Left renal cortex interstitium (tissue), 4 donors: ENCODE results near the gene NR5A1. TPM values are rescaled to one million over a fixed set of nuclear protein-coding genes. Genes with fewer than 3 reads are reported as not detected.

Experiments used
- DNase-seq, 4 donors: peaks; one replicate each; pipeline ENCODE4 v3.0.0-alpha.2; 2013; ENCODE audit warnings: low read depth in 4 of 4, low spot score in 2 of 4, missing footprints in 1 of 4
- polyA plus RNA-seq, 4 donors: library from polyadenylated mRNA; unstranded; fragments of 120-200 nt; gene quantifications; one replicate each; pipeline ENCODE4 v1.2.1, GENCODE V29; 2013; ENCODE audit not compliant: insufficient read length in 4 of 4

The NR5A1 gene
- polyA plus RNA-seq: under 1 TPM in 2 of 4 donors, not detected in 2; 0.05 to 0.14 TPM

DNA sequence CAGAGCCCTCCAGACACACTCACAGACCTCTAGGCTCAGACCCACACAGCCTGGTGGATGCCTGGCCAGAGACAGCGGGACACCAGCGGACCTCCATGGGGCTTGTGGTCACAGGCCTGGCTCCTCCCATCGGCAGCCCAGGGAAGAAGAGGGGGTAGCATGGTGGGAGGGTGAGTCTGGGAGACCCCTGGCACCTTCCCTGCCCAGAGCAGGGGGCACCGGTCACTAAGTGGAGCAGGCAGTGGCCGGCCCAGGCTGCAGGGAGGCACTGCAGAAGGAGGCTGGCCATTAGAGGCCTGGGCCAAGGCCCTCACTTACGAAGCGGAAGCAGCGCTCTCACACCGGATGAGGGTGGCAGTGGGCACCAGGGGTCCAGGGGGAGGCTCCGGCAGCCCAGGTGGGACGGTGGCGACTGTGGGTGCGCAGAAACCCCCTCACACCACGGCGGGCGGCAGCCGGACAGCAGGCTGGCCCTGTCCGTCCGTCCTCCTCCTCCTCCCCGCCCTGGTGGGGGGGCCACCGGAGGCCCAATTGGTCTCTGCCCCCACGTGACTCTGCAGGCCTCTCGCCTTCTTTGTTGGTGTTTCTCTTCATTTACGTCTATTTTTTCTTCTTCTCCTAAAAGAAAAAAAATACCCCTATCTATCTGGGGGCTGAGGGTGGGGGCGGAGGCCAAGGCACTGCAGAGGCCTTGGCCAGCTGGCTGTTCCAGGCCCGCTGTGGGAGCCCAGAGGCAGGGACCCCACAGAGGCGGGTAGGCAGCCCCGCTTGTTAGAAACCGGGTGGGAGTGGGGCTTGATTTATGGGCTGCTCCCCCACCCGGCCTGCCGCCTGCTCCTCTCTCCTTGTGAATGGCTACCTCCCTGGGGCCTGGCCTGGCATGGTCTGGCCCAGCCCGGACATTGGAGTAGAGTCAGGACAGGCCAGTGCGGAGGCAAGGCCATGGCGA lies at the start of gene NR5A1:
NR5A1 (minus strand) TSS at position 469 of the 949 bp plus-strand sequence. CDS start 4,004 bp downstream, outside the sequence.
- no peak for DNase-seq

DNA sequence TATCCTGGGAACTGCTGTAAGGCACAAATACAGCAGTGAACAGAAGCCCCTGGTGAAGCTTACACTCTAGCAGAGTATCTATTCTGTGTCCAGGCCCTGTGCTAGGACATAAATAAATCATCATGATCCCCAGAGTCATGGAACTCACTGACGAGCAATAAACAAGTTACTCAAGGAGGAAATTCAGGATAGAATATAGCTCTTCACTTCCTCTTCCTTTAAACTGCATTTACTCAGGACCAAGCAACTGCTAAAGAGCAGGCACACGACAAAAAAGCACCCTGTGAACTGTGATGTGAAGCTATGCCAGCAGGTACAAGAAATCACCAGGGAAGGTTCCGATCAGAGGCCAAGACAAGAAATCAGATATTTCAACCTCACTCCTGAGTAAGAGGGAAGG lies 47.8 kb upstream of the NR5A1 start:
- no peak for DNase-seq

DNA sequence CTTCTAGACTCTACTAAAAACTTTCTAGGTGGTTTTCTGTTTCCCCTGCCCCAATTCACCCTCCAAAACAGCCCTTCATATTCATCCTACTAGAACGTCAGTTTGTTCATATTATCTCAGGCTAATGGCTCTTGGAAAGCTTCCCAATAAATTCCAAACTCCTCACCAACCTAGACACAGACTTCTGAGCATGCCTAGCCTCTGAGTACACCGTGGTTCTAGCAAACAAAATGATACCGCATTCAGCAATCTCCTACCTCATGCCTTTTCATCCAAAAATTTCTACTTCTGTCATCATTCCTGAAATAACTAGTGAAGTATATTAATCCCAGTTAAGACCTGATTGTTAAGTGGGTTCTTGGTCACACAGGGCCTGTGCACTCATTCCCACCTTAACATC lies 46.5 kb upstream of the NR5A1 start:
- DNase-seq: no peak

DNA sequence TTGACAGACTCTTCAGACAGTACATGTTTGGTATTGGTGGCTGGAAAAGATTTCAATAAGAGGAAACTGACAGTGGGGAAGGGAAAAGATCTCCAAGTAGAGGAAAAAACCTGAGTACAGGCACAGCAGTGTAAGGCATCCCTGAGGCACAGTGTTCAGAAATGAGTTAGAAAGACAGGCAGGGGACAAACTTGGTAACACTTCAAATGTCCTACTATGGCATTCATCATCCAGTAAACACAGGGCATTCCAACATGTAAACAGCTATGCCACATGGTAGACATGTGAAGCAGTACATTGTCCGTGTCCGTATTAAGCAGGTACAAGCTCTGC lies 45.0 kb upstream of the NR5A1 start:
- no peak for DNase-seq

DNA sequence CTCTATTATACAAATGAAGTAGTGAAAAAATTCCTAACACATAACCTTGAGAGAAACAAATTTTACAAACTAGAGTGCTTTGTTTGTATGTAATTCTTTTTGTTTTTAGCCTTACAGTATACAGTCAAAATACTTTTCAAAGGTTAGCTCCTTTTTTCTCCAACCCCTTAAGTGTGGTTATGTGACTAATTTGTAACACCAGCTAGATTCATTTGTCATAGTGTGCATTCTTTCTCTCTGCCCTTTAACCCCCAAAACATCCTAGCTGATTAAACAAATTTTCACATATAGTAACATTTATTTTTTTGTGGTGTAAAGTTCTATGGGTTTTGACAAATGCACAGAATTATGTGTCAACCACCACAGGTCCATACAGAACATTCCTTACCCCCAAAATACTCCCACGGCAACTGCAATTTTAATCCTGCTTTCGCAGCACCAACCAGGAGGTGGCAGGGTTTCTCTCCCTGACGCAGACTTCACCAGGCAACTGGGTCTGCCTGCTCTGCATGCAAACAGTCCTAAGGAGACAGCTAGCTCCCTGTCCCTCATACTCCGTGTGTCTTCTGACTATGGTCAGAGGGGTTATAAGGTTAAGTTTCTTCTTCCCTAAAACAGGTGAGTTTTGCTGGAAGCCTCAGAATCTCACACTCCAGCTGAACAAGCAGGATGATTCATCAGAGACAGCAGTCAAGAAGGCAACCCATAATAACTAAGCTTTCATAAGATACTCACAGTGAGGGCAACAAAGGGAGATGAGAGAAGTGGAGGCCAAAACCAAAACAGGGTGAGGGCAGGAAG lies 44.5 kb upstream of the NR5A1 start:
- peak in 2 of 4 donors; percentile 13 to 21 for DNase-seq

DNA sequence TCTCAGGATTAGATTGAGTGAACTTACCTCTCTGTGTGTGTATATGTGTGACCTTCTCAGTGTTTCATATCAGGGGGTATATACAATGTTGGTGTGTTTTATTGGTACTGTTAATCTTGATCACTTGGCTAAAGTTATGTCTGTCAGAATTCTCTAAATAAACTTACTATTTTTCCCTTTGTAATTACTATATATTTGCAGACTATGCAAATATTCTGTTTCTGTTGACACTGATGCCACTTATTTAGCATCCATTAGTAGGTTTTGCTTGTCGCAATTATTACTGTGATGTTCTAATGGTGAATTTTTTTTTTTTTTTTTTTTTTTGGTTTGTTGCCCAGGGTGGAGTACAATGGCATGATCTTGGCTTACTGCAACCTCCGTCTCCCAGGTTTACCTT lies 42.9 kb upstream of the NR5A1 start:
- no peak for DNase-seq

DNA sequence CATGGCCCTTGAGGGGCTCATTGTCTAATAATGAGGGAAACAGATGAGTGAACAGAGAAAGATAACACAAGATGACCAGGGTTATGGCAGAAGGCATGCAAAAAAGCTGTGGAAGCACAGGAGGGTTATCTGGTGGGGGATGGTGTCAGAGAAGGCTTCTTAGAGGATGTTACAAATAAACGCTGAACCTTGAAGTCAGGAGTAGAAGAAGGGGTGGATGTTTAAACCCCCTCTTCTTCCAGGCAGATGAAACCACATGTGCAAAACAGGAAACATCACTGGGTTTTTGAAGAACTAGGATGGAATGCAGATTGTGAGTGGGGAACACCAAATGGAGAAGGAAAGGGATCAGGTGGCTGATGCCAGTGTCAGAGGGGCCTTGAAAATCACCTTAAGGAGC lies 41.8 kb upstream of the NR5A1 start:
- DNase-seq: no peak

DNA sequence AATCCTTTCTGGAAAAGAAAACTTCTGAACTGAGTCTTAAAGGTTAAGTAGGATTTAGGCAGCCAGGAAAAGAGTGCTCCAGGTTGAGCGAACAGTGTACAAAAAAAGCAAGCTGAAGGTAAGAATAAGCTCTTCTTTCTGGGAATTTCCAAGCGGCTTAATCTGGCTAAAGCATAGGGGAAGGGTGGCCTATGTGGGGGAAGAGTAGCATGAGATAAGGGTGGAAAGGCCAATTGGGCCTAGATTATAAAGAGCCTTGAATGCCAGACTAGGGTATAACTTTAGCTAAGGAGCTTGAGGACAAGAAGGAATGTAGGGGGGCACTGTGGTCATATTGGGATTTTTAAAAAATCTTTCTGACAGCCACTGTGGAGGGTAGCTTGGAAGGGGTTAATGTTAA lies 37.3 kb upstream of the NR5A1 start:
- no peak for DNase-seq

DNA sequence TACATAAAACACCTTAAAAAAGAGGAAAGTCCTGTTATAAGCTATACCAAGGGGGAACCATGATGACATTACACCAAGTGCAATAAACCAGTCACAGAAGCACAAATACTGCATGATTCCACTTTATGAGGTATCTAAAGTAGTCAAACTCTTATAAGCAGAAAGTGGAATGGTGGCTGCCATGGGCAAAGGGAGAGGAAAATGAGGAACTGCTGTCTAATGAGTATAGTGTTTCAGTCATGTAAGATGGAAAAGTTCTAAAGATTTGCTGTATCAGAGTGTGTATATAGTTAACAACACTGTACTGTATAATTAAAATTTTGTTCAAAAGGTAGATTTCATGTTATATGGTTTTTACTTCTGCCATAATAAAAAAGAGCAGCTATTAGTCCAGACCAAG lies 34.6 kb upstream of the NR5A1 start:
- no peak for DNase-seq

DNA sequence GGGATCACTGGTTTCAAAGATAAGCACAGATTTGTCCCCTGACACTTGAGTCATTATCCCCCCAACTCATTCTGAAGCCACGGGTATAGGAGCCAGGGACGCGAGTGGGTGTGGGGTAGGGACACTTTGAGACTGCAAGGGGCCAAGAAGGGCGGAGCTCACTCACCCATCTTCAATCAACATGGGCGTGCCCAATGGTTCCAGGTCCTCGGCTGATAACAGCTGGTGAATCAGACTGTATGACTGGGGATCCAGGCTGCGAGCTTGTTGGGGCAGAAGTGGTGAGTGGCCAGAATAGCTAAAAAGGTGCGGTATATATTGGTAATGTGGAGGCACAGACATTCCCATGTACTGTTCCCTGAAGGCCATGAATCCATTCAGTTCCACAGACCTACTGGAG lies 30.7 kb upstream of the NR5A1 start:
- DNase-seq: no peak

DNA sequence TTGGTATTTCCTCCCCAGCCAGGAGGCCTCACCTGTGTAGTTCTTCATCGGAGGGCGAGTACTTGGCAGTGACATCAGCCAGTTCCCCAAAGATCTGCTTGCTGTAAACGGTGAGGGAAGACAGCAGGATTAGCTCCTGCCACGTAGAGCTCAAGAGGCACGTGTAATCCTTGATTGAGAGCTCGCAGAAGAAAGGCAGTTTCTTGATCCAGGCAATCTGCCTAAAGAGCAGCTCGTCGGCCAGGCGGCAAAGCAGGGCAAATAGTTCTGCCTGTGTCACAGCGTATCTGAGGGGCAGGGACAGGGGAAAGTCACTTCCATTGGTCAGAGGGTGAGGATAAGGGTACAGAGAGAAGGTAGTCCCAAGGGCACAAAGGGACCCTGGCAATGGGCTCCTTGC lies 28.6 kb upstream of the NR5A1 start:
- no peak for DNase-seq

DNA sequence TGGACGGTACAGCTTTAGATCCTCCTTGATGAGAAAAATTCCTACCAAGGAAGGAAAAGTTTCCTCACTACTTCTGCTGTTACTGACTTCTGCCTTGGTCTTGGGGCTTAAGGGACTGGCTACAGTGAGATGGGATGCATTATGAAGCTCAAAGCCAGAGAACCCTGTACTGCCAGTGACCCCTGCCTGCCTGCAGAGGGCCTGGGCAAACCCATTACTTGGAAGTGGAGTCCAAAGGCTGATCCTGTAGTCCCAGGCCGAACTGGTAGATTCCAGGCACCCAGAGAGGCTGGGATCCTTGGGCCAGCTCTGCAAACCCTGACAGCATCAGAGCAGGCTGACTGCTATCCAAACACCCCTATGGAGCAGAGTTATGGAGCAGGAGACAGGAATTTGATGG lies 25.7 kb upstream of the NR5A1 start:
- no peak for DNase-seq

DNA sequence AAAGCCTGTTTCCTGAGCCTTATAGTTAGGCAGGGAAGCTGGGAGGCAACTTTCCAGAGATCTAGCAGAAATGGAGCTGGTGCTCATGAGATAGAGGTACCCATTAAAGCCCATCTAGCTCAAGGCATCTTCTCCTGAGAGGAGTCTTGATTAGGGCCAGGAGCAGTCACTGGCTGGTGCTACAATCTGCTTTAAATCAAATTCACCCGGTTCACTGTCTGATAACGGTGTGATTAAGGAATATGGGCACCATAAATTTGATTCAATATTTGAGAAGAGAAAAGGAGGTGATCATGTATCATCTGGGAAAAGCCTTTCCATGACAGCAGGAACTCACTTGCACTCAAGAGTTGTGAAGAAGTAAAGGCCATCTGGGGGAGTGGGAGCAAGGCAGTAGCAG lies 23.9 kb upstream of the NR5A1 start:
- no peak for DNase-seq

DNA sequence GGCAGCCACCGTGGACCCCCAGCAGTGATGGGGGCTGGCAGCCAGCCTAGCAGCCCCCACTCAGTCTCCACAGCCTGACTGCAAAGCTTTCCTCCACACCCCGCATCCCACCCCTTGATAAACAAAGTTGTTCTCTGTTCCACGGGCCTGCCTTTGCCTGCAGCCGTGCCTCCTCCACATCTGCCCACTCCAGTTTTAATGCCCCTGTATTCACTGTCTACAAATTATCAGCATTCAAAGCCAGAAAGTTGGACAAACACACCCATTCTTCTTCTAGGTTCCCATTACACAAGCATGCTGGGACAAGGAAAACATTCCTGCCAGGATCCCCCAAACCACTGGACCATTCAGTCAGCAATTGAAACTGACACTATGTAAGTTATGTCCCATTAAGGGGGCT lies 23.0 kb upstream of the NR5A1 start:
- no peak for DNase-seq

DNA sequence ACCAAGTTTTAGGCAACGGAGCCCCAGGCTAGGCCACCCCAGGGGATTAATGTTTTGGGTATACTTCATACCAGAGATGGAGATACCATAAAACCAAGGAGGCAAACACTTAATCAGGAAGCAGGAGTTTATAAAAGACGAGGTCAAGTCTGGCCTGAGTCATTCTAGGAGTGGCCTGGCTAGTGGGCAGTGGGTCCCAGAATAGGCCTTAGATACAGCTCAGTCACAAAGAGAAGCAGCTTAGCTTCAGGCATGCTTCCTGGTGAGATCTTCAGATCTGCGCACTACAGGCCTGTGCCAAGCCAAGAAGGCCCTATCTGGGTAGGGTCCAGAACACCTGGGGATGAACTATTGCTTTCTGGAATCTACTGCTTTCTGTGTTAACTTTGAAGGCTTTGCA lies 20.6 kb upstream of the NR5A1 start:
- no peak for DNase-seq

DNA sequence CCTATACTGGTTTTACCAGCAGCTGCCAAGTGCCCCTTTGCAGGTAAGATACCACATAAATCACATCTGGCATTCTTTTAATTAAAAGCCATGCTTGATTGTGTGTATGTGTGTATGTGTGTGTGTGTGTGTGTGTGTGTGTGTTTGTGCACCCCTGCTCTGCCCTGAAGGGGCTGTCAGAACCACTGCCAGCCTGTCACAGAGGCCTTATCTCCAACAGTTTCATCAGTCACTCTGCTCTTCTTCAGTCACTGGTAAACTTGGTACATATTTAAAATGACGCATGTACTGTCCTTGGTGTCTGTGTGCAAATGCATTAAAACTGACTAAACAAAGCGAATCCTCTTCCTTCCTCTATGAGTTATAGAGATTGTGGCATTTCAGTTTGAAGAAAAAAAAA lies 19.0 kb upstream of the NR5A1 start:
- no peak for DNase-seq

DNA sequence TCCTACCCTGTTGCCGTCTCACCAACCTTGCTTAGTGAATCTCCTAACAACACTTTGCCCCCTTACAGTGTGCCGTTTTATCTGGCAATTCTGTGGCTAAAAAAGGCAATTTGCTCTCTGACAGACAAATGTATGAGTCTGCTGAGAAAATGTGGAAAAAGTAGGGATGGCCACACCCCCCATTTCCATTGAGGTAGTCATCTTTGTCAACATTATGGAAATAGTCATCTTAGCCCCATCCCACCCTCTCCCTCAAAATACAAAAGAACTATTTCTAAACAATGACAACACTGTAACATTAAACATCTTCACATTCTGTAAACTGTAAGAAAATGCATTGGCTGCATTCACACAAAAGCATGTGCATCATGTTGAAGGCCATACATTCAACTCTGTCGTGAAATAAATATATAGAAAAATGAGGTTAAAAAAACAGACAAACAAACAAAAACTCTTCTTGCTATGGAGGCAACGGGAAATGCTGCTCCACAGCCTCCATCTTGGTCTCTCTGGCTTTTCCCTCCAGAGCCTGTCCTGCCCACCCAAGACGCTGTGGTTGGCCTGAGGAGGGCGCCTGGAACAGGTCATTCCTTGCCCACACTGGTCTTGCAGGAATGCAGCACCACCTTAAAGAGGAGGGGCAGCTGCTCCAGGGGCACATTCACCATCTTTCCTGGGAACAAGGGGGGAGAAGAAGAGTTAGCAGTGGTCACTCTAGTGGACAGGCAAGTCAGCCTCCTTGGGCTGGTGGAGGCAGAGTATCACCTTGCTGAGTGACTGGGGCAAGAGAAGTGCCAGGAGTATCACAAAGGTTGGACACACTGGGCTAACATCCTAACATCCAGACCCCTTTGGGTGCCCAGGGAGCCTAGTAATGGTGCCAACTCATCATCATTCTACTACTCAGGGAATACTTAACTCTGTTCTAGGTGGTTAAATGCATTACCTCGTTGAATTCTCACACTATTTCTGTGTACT lies 15.2 kb upstream of the NR5A1 start:
- DNase-seq: no peak

DNA sequence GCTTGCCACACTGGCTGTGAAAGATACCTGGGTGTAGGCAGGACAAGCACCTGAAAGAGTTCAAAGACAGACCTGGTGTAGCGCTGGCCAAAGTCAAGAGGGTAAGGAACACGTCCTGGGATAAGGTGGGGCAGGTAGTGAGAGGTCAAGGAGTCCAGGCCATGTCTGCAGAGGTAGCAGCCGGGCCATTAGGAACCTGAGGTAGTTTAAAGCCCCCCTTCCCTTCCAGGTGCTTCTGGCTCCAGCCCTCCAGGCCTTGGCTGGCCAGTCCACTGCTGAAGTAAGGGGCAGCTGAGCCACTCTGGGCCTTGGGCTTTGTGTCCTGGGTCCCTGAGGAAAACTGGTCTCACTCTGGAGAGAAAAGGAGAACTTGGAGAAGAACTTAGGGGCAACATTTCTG lies 13.9 kb upstream of the NR5A1 start:
- DNase-seq: no peak

DNA sequence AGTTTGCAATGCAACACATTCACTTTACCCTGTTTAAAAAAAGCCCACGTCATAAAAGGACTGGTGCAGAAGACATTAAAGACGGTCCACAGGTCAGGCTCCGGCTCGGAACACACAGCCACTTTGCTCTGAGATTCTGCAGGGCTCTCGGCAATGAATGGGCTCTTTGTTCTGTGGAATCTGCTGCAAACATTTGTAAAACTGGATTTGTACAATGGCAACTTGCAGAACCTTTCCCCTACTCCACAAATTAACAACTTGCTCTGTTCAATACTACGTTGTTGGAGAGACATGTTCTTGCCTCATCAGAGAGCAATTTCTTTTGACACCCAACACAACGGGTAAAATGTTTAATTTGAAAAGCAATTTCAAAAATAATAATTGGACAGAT lies 13.0 kb upstream of the NR5A1 start:
- DNase-seq: no peak

DNA sequence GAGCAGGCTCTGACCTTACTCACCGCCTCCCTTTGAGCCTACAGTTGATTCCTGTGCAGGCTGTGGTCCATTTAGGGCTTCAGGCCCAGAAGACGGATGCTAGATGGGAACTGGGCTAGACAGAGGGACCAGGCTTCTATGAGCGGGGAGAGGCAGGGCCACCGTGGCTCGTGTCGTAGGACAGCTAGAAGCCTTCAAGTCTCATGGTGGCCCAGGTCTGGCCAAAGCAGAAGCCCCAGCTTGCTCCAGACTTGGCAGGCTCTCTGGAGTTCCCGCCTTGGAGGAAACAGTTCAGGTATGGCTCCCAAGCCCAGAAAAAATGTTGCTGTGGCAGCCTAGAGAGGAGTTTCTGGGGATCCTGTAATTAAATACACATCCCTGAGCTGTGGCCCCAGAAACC lies 10.9 kb upstream of the NR5A1 start:
- DNase-seq: no peak

DNA sequence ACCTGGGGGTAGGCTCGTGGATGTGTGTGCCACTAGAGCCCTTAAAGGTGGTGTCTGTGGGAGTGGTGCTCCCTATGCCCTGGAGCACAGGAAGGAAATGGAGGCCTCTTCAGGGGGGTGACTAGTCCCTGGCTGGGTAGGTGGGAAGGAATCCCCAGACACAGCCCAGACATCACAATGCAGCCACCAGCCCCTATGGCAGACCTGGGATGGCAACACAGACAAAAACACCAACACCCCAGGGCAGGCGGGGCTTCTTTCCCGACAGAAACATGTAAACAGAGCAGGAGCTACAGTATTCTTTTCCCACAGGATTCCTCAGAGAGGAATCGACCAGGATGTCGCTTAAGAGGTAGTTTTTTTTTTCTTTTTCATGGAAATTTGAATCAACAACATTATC lies 10.4 kb upstream of the NR5A1 start:
- DNase-seq: no peak
